GM12864 (cell line): ENCODE data around the gene PNPO.

ENCODE experiments used
- DNase-seq: peaks from one replicate; pipeline ENCODE4 v3.0.0-alpha.2; 2011; ENCODE audit warnings: low read depth
- H3K4me3 ChIP-seq: 2 replicates; pipeline ENCODE4 v1.5.1; 2011; ENCODE audit warnings: mild to moderate bottlenecking, low read depth, low read length, control low read depth
- CTCF ChIP-seq: IDR thresholded peaks from 2 replicates; pipeline ENCODE4 v1.5.1; 2011; ENCODE audit warnings: low read depth, mild to moderate bottlenecking, moderate library complexity, low read length, control low read depth, inconsistent platforms; ENCODE audit errors: missing control alignments

The PNPO gene

DNA sequence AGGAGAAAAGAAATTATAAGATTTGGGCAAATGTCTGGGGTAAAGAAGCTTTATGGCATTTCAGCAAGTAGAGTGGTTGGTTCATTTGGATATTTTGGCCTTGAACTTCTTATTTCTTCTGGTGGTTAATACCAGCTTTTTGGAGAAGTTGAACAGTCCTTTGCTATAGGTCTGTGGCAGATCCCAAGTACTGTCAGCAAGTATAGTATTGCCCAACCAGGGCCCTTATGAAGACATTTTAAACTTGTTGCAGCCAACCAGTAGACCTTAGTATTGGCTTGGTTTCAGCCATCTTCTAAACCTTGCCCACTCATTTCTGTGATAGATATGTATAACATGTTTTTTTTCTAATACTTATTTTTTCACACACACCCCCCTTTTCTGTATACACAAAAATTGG lies 43.1 kb upstream of the PNPO start:
- TF ChIP-seq CTCF, result no peak
- no peak overlapping the region for H3K4me3 ChIP-seq
- no peak for DNase-seq

DNA sequence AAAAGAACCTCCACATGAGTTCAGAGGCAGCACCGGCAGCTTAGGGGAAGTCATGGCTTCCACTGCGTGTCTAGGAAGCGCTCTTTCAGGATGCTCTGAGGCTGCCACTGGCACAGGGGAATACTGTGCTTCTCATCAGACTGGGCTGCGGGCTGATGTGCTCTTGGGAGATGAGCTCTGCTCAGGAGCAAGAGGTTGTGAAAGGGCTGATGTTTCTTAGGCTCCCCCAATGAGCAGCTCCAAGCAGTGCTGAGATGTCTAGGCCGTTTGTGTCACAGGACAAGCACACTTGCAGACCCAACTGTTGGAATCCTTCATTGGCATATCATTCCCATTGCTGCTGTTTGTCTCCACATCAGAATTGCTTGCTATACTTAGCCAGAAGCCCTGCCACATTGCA lies 41.7 kb upstream of the PNPO start:
- TF ChIP-seq CTCF, result no peak
- DNase-seq, result no peak
- H3K4me3 ChIP-seq, result no peak overlapping the region

- H3K4me3 ChIP-seq, result no peak overlapping the region
- no peak for TF ChIP-seq CTCF
- no peak for DNase-seq
Measured at GRCh38 chr17:47901423-47901822, 39.9 kb upstream of the PNPO start.

GRCh38 chr17:47902039-47902744 lies 39.2 kb upstream of the PNPO start:
- no peak for TF ChIP-seq CTCF
- H3K4me3 ChIP-seq, result no peak overlapping the region
- DNase-seq, result no peak

- H3K4me3 ChIP-seq, result no peak overlapping the region
- no peak for TF ChIP-seq CTCF
- no peak for DNase-seq
Measured at GRCh38 chr17:47905221-47905733, 36.1 kb upstream of the PNPO start.

DNA sequence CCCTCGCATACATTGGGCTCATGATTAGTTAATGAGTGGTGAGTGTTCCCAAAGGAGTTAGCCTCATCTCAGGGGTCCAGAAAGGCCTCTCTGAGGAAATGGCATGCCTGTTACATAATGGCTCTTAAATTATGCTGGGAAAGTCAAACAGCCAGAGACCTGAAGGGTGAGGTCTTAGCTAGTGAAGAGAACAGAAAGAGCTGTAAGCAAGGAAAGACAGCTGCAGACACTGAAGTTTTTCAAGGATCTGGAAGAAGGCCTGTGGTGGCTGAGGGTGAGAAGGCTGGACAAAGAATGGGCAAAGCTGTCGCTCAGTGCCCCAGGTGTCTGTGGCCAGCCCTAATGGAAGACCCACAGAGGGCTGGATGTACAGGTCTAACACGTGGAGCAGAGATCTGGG lies 34.9 kb upstream of the PNPO start:
- no peak overlapping the region for H3K4me3 ChIP-seq
- no peak for TF ChIP-seq CTCF
- no peak for DNase-seq
